ENCODE data around the gene TRIM17. TPM values are rescaled to one million over a fixed set of nuclear protein-coding genes. Genes with fewer than 3 reads are reported as not detected.

The TRIM17 gene
- total RNA-seq, 1 donor from 2014 or later, result 1.5 TPM

GRCh38 chr1:228453614-228454013 is 37.0 kb upstream of the TRIM17 start:
- no peak overlapping the region for H3K4me3 Mint-ChIP-seq (ENCODE audit: unreplicated experiment)
- H3K27ac Mint-ChIP-seq (ENCODE audit: unreplicated experiment), result no peak overlapping the region
- Histone ChIP-seq H3K9me3 (ENCODE audit: insufficient read depth, low read depth, low read length) (no peaks in the 10 kb centered on the region), H3K9ac (ENCODE audit: low read length) (no peak overlapping the region), H4K20me1 (ENCODE audit: insufficient read depth, low read length) (peaks cover 7% of the 10 kb centered on the region), H2AFZ (ENCODE audit: low read depth, low read length) (no peak overlapping the region), H3K4me3 (ENCODE audit: insufficient read depth, low read depth, low read length) (no peak overlapping the region), H3K36me3 (ENCODE audit: insufficient read depth, low read length) (no peaks in the 10 kb centered on the region), H3K27ac (ENCODE audit: low read depth, low read length) (no peak overlapping the region), H3K4me1 (ENCODE audit: insufficient read depth, low read length) (peaks cover 9% of the 10 kb centered on the region), H3K4me2 (ENCODE audit: low read length) (no peak overlapping the region), H3K27me3 (ENCODE audit: insufficient read depth, low read length) (no peaks in the 10 kb centered on the region), H3K79me2 (ENCODE audit: insufficient read depth, low read length) (peaks cover 12% of the 10 kb centered on the region)
- DNase-seq (ENCODE audit: low read depth) (no peak), FAIRE-seq (no peak)
- peaks cover 40% of the 10 kb centered on the region for H3K27me3 Mint-ChIP-seq (ENCODE audit: low read depth, unreplicated experiment)
- H3K4me1 Mint-ChIP-seq (ENCODE audit: low read depth, unreplicated experiment), result peaks cover 6% of the 10 kb centered on the region
- H3K36me3 Mint-ChIP-seq (ENCODE audit: low read depth, unreplicated experiment), result peaks cover 7% of the 10 kb centered on the region
- TF ChIP-seq EZH2 (IDR thresholded peaks at IDR 0.05; ENCODE audit: insufficient read depth, low read length), result no peak
- TF ChIP-seq CTCF (IDR thresholded peaks at IDR 0.05; ENCODE audit: insufficient read depth, low read depth, low read length), result no peak
- no peaks in the 10 kb centered on the region for H3K9me3 Mint-ChIP-seq (ENCODE audit: unreplicated experiment)

DNA sequence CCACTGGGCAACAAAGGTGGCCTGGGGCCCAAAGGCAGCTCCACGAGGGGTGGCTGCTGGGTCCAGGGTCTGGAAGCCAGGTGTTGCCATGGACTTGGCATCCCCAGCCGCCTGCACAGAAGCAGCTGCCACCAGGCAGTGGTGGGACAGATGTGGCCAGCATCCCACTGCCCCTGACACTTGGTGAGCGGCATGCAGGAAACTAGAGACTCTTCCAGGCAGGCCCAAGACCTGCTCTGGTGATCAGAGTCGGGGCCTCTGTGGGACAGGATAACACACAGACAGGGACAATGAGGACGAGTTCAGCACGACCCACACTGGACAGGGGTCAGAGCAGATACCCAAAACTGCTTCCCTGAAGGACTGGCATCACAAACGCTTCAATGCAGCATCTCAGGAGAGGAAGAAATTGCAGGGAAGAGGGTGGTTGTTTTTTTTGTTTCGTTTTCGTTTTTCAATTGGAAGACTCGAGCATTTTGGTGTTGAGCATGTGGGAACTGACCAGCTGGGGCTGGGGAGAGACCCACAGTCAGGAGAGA is 36.4 kb upstream of the TRIM17 start:
- Histone ChIP-seq H3K36me3 (ENCODE audit: insufficient read depth, low read length) (no peaks in the 10 kb centered on the region), H3K27ac (ENCODE audit: low read depth, low read length) (no peak overlapping the region), H3K9ac (ENCODE audit: low read length) (no peak overlapping the region), H3K4me1 (ENCODE audit: insufficient read depth, low read length) (peaks cover 9% of the 10 kb centered on the region), H3K79me2 (ENCODE audit: insufficient read depth, low read length) (peaks cover 12% of the 10 kb centered on the region), H3K4me3 (ENCODE audit: insufficient read depth, low read depth, low read length) (no peak overlapping the region), H3K27me3 (ENCODE audit: insufficient read depth, low read length) (no peaks in the 10 kb centered on the region), H3K4me2 (ENCODE audit: low read length) (no peak overlapping the region), H4K20me1 (ENCODE audit: insufficient read depth, low read length) (peaks cover 7% of the 10 kb centered on the region), H2AFZ (ENCODE audit: low read depth, low read length) (no peak overlapping the region), H3K9me3 (ENCODE audit: insufficient read depth, low read depth, low read length) (no peaks in the 10 kb centered on the region)
- FAIRE-seq (no peak), DNase-seq (ENCODE audit: low read depth) (no peak)
- no peak overlapping the region for H3K4me3 Mint-ChIP-seq (ENCODE audit: unreplicated experiment)
- H3K4me1 Mint-ChIP-seq (ENCODE audit: low read depth, unreplicated experiment), result peaks cover 6% of the 10 kb centered on the region
- H3K36me3 Mint-ChIP-seq (ENCODE audit: low read depth, unreplicated experiment), result peaks cover 7% of the 10 kb centered on the region
- peaks cover 45% of the 10 kb centered on the region for H3K27me3 Mint-ChIP-seq (ENCODE audit: low read depth, unreplicated experiment)
- H3K9me3 Mint-ChIP-seq (ENCODE audit: unreplicated experiment), result no peaks in the 10 kb centered on the region
- TF ChIP-seq EZH2 (IDR thresholded peaks at IDR 0.05; ENCODE audit: insufficient read depth, low read length), result no peak
- H3K27ac Mint-ChIP-seq (ENCODE audit: unreplicated experiment), result no peak overlapping the region

DNA sequence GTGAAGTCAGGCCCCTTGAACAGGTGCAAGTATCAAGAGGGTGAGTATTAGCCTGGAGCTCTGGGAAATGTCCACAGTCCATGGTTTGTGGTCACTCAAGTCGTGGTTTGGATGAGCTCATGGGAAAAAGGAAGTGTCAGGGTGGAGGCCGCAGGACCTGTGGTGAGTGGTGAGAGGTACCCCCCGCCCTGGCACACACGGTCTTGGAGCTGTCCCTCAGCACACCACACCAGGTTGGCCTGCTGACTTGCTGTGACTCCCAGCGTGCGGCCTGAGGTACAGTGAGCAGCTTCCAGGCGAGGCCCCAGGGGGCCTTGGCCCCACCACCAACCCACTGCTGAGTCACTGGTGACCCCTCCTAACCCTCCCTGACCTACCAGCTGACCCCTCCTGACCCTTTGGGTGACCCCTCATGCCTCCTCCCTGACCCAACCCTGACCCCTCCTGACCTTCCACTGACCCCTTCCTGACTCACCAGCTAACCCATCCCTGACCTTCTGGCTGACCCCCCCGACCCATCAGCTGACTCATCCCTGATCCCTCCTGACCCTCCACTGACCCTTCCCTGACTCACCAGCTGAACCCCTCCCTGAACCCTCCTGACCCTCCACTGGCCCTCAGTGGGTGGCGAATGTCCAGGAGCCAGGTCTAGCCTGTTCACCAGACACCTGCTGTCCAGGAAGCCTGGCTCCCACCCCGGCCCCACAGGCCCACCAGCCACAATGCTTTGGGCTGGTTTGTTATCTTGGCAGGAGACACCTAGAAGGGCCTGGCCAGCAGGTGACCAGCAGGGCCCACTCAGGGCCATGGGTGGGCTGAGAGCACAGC is 35.7 kb upstream of the TRIM17 start:
- peaks cover 9% of the 10 kb centered on the region for H3K4me1 ChIP-seq (ENCODE audit: insufficient read depth, low read length)
- H3K79me2 ChIP-seq (ENCODE audit: insufficient read depth, low read length), result peaks cover 12% of the 10 kb centered on the region
- Mint-ChIP-seq H3K9me3 (ENCODE audit: unreplicated experiment) (no peaks in the 10 kb centered on the region), H3K27me3 (ENCODE audit: low read depth, unreplicated experiment) (peaks cover 51% of the 10 kb centered on the region), H3K4me3 (ENCODE audit: unreplicated experiment) (no peak overlapping the region), H3K4me1 (ENCODE audit: low read depth, unreplicated experiment) (peaks cover 6% of the 10 kb centered on the region), H3K36me3 (ENCODE audit: low read depth, unreplicated experiment) (peaks cover 7% of the 10 kb centered on the region), H3K27ac (ENCODE audit: unreplicated experiment) (no peak overlapping the region)
- H3K4me3 ChIP-seq (ENCODE audit: insufficient read depth, low read depth, low read length), result no peak overlapping the region
- peaks cover 7% of the 10 kb centered on the region for H4K20me1 ChIP-seq (ENCODE audit: insufficient read depth, low read length)
- H3K4me2 ChIP-seq (ENCODE audit: low read length), result no peak overlapping the region
- DNase-seq (ENCODE audit: low read depth), result no peak
- FAIRE-seq, result no peak
- no peak overlapping the region for H3K27ac ChIP-seq (ENCODE audit: low read depth, low read length)
- TF ChIP-seq EZH2 (IDR thresholded peaks at IDR 0.05; ENCODE audit: insufficient read depth, low read length), result no peak
- no peak for TF ChIP-seq CTCF (IDR thresholded peaks at IDR 0.05; ENCODE audit: insufficient read depth, low read depth, low read length)
- H2AFZ ChIP-seq (ENCODE audit: low read depth, low read length), result no peak overlapping the region
- no peaks in the 10 kb centered on the region for H3K9me3 ChIP-seq (ENCODE audit: insufficient read depth, low read depth, low read length)
- H3K9ac ChIP-seq (ENCODE audit: low read length), result no peak overlapping the region
- peaks cover 2% of the 10 kb centered on the region for H3K27me3 ChIP-seq (ENCODE audit: insufficient read depth, low read length)
- H3K36me3 ChIP-seq (ENCODE audit: insufficient read depth, low read length), result no peaks in the 10 kb centered on the region

All from astrocyte (in vitro differentiated cells and primary cell).